ENCODE measurements around the gene NPLOC4. TPM values are rescaled to one million over a fixed set of nuclear protein-coding genes. Genes with fewer than 3 reads are reported as not detected.

Gene NPLOC4
- total RNA-seq, 6 donors from 2014 or later = 59.9 to 373 (median 87.4) TPM

- Histone ChIP-seq H3K27ac (peak overlapping the region; percentile 35 to 67 (median 48)), H3K4me3 (no peak overlapping the region), H3K4me1 (peaks cover 10 to 20% (median 16%) of the 10 kb centered on the region in 4 donors), H3K9me3 (no peaks in the 10 kb centered on the region), H3K27me3 (no peaks in the 10 kb centered on the region), H3K36me3 (peaks cover 3 to 59% (median 44%) of the 10 kb centered on the region in 4 donors)
- ATAC-seq (ENCODE audit: low FRiP score in 2 of 2) (peak in 1 of 2 donors; percentile 60), DNase-seq (no peak)
- no peak for TF ChIP-seq POLR2A (IDR thresholded peaks at IDR 0.05)
- no peak for TF ChIP-seq EP300 (IDR thresholded peaks at IDR 0.05)
- TF ChIP-seq CTCF (IDR thresholded peaks at IDR 0.05) = no peak
- TF ChIP-seq POLR2AphosphoS5 (IDR thresholded peaks at IDR 0.05) = no peak
- WGBS, 2 donors = 73 to 77% methylated on average over 11 of the region's 11 CpGs
These were observed 59.5 kb downstream of the NPLOC4 start for GRCh38 chr17:81577278-81578000.

GRCh38 chr17:81576621-81577277, 60.2 kb downstream of the NPLOC4 start:
- Histone ChIP-seq H3K4me1 (peaks cover 10 to 20% (median 16%) of the 10 kb centered on the region in 4 donors), H3K9me3 (no peaks in the 10 kb centered on the region), H3K4me3 (no peak overlapping the region), H3K36me3 (peaks cover 4 to 55% (median 40%) of the 10 kb centered on the region in 4 donors), H3K27ac (peak overlapping the region; percentile 35 to 67 (median 48)), H3K27me3 (no peaks in the 10 kb centered on the region)
- DNase-seq (no peak), ATAC-seq (ENCODE audit: low FRiP score in 2 of 2) (peak; percentile 50 to 59)
- WGBS, 2 donors = 77 to 79% methylated on average over 14 to 17 of the region's 17 CpGs
- no peak for TF ChIP-seq POLR2A (IDR thresholded peaks at IDR 0.05)
- TF ChIP-seq EP300 (IDR thresholded peaks at IDR 0.05) = no peak
- no peak for TF ChIP-seq POLR2AphosphoS5 (IDR thresholded peaks at IDR 0.05)
- no peak for TF ChIP-seq CTCF (IDR thresholded peaks at IDR 0.05)

- no peaks in the 10 kb centered on the region for H3K9me3 ChIP-seq
- H3K4me1 ChIP-seq = peaks cover 10 to 20% (median 16%) of the 10 kb centered on the region in 4 donors
- TF ChIP-seq POLR2AphosphoS5 (IDR thresholded peaks at IDR 0.05) (no peak), CTCF (IDR thresholded peaks at IDR 0.05) (no peak), EP300 (IDR thresholded peaks at IDR 0.05) (no peak), POLR2A (IDR thresholded peaks at IDR 0.05) (no peak)
- no peak overlapping the region for H3K27ac ChIP-seq
- no peak for ATAC-seq (ENCODE audit: low FRiP score in 2 of 2)
- H3K27me3 ChIP-seq = no peaks in the 10 kb centered on the region
- no peak for DNase-seq
- H3K4me3 ChIP-seq = no peak overlapping the region
- H3K36me3 ChIP-seq = peaks cover 12 to 57% (median 43%) of the 10 kb centered on the region in 4 donors
- 75 to 85% methylated on average over 3 of the region's 3 CpGs for WGBS, 2 donors
These were observed 61.1 kb downstream of the NPLOC4 start for GRCh38 chr17:81575836-81576235.

GRCh38 chr17:81574643-81574956, 62.3 kb downstream of the NPLOC4 start:
- ATAC-seq (ENCODE audit: low FRiP score in 2 of 2) = no peak
- WGBS, 2 donors = 87 to 94% methylated on average over 8 of the region's 8 CpGs

More at GRCh38 chr17:81574643-81574956, 62.3 kb downstream of the NPLOC4 start:
- TF ChIP-seq POLR2AphosphoS5 (IDR thresholded peaks at IDR 0.05) (no peak), CTCF (IDR thresholded peaks at IDR 0.05) (no peak), EP300 (IDR thresholded peaks at IDR 0.05) (no peak), POLR2A (IDR thresholded peaks at IDR 0.05) (no peak)
- peaks cover 10 to 20% (median 16%) of the 10 kb centered on the region in 4 donors for H3K4me1 ChIP-seq
- H3K27ac ChIP-seq = no peak overlapping the region
- no peak for DNase-seq
- no peaks in the 10 kb centered on the region for H3K9me3 ChIP-seq
- H3K27me3 ChIP-seq = no peaks in the 10 kb centered on the region
- peaks cover 23 to 65% (median 47%) of the 10 kb centered on the region in 4 donors for H3K36me3 ChIP-seq
- no peak overlapping the region for H3K4me3 ChIP-seq
